ENCODE measurements around the gene ATL1.
A peak's percentile ranks its signal among the peaks of the same experiment; 100 is the strongest.
"Not testable (repeated sequence)": the region's sequence is repeated elsewhere in the genome, so short reads cannot be mapped to it uniquely, and the experiment has no call there.

Gene ATL1

GRCh38 chr14:50665300-50665699 is 105.4 kb downstream of the ATL1 start:
- not testable (repeated sequence) for DNase-seq

- no peak for DNase-seq
Observed at GRCh38 chr14:50666772-50667683, 107.1 kb downstream of the ATL1 start.

GRCh38 chr14:50667684-50667995 is 107.7 kb downstream of the ATL1 start:
- DNase-seq = no peak

- DNase-seq = peak; percentile 68
Observed at GRCh38 chr14:50667996-50668825, 108.3 kb downstream of the ATL1 start, which contains the start of gene SAV1. SAV1 (minus strand) TSS chr14:50668306; CDS start chr14:50667967, 339 bp downstream.

- no peak for DNase-seq
Observed at GRCh38 chr14:50668826-50669143, 108.8 kb downstream of the ATL1 start.

GRCh38 chr14:50669441-50669986 is 109.6 kb downstream of the ATL1 start:
- DNase-seq = no peak

- no peak for DNase-seq
Observed at GRCh38 chr14:50670196-50670865, 110.4 kb downstream of the ATL1 start.

GRCh38 chr14:50670866-50671256 is 110.9 kb downstream of the ATL1 start:
- no peak for DNase-seq

- DNase-seq = no peak
Observed at GRCh38 chr14:50675597-50675996, 115.7 kb downstream of the ATL1 start.

GRCh38 chr14:50676814-50677516 is 117.0 kb downstream of the ATL1 start:
- no peak for DNase-seq

GRCh38 chr14:50677527-50678063 is 117.7 kb downstream of the ATL1 start:
- no peak for DNase-seq

GRCh38 chr14:50678163-50678562 is 118.2 kb downstream of the ATL1 start:
- DNase-seq = no peak

GRCh38 chr14:50679674-50680073 is 119.7 kb downstream of the ATL1 start:
- DNase-seq = no peak

Measured in DMS 273 treated with DMSO at 0.1 percent for 48 hours (cell line).